Fibroblast of villous mesenchyme (primary cell): Measurements from ENCODE around the gene PMF1. TPM values are rescaled to one million over a fixed set of nuclear protein-coding genes. Genes with fewer than 3 reads are reported as not detected.

ENCODE experiments used
- DNase-seq: peaks from one replicate; pipeline ENCODE4 v3.0.0-alpha.2; 2010; ENCODE audit warnings: low read depth
- H3K4me3 ChIP-seq: 2 replicates; pipeline ENCODE4 v1.5.1; 2011; ENCODE audit warnings: low read depth, mild to moderate bottlenecking, low read length
- total RNA-seq: library from RNA; depleted of rRNA; stranded (reverse); fragments of >200 nt; gene quantifications from 2 replicates; pipeline ENCODE4 v1.2.3, GENCODE V29; 2012
- TF ChIP-seq, protein P1 (sequence below): IDR thresholded peaks from 2 replicates; pipeline ENCODE4 v1.5.1; 2012; ENCODE audit warnings: low read depth, mild to moderate bottlenecking, low read length; ENCODE audit not compliant: insufficient read depth

Gene PMF1
- total RNA-seq, 1 donor: 30.2 TPM

DNA sequence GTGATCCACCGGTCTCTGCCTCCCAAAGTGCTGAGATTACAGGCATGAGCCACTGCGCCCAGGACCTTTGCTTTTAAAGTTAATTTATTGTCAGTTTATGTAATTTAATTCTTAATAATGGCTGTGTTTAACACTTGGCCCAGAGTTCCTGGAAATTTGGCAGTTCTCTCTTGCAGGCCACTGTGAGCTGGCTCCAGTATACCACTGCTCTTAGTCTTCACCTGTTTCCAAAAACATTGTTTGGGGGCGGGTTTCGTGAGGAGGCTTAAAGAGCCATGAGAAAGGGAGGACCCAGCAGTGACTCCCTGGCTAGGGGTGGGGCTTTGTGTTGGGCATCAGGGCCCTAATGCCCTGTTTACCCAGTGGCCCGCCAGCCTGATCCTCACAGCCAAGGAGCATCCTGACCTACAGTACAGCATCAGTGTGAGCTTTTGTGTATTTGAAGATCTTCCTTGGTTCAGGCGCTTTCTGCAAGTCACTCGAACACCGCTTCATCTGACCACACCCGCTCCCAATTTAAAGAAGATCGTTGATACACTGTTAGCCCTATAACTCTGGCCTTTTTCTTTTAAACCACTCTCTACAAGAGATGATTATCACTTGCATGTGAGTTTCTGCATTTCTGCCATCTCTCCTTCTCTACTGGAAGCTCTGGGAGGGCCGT, 17.1 kb downstream of the PMF1 start:
- no peak overlapping the region for H3K4me3 ChIP-seq
- TF ChIP-seq, protein P1, sequence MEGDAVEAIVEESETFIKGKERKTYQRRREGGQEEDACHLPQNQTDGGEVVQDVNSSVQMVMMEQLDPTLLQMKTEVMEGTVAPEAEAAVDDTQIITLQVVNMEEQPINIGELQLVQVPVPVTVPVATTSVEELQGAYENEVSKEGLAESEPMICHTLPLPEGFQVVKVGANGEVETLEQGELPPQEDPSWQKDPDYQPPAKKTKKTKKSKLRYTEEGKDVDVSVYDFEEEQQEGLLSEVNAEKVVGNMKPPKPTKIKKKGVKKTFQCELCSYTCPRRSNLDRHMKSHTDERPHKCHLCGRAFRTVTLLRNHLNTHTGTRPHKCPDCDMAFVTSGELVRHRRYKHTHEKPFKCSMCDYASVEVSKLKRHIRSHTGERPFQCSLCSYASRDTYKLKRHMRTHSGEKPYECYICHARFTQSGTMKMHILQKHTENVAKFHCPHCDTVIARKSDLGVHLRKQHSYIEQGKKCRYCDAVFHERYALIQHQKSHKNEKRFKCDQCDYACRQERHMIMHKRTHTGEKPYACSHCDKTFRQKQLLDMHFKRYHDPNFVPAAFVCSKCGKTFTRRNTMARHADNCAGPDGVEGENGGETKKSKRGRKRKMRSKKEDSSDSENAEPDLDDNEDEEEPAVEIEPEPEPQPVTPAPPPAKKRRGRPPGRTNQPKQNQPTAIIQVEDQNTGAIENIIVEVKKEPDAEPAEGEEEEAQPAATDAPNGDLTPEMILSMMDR: no peak
- DNase-seq: no peak

DNA sequence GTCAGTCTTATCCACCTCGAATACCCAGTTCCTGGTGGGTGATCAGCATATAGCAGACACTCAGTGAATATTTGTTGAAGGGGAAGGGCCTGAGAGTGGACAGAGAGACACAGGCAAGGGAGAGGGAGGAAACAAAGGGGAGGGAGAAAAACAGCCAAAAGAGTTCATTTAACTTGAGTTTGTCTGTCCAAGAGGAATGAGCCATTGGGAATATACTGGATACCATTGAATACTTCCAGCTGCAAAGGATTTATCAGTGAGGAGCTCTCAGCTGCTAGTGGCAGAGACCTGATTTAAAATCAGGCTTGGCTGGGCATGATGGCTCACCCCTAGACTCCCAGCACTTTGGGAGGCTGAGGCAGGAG, 17.6 kb downstream of the PMF1 start:
- TF ChIP-seq, protein P1: no peak
- no peak for DNase-seq
- H3K4me3 ChIP-seq: no peak overlapping the region

DNA sequence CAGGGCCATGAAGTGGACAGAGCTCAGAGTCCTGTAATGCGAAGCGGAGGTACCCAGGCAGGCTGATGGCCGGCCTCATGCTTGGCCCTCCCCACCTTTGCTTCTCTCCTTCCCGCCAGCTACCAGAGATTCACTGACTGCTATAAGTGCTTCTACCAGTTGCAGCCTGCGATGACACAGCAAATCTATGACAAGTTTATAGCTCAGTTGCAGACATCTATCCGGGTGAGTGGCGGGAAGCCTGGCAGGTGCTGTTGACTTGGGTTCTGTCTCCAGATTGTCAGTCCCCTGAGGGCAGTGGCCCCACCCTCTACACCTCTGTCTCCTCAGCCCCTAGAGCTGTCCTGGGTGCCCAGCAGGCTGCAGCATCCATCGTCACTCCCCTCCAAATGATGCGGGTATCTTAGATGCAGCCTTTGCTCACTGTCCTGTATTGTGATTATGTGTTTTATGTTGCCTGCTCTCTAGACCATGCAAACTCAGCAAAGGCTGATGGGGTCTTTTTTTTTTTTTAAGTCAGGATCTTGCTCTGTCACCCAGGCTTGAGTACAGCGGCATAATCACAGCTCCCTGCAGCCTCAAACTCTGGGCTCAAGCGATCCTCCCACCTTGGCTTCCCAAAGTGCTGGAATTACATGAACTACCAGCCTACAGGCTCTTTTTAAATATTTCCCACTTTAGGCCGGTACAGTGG, 19.5 kb downstream of the PMF1 start:
- no peak for DNase-seq
- no peak overlapping the region for H3K4me3 ChIP-seq
- TF ChIP-seq, protein P1: no peak

DNA sequence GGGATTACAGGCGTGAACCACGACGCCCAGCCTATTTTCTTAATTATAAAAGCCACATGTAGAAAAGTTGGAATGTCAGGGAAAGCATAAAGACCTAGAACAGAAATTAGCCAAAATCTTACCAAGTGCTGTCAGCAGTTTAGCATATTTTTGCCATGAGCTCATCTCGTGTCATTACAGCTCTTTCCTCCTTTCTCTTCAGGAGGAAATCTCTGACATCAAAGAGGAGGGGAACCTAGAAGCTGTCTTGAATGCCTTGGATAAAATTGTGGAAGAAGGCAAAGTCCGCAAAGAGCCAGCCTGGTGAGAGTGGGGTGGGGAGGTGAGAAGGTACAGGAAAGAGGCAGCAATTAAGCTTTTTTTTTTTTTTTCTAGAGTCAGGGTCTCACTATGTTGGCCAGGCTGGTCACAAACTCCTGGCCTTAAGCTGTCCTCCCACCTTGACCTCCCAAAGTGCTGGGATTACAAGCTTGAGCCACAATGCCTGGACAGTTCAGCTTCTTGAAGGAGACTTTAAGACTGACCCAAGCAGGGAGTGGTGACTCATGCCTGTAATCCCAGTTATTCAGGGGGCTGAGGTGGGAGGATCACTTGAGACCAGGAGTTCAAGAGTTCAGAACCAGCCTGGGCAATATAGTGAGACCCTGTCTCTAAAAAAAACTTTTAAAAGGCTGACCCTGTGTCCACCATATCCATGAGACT, 20.8 kb downstream of the PMF1 start:
- TF ChIP-seq, protein P1: no peak
- no peak overlapping the region for H3K4me3 ChIP-seq
- DNase-seq: peak; percentile 81

DNA sequence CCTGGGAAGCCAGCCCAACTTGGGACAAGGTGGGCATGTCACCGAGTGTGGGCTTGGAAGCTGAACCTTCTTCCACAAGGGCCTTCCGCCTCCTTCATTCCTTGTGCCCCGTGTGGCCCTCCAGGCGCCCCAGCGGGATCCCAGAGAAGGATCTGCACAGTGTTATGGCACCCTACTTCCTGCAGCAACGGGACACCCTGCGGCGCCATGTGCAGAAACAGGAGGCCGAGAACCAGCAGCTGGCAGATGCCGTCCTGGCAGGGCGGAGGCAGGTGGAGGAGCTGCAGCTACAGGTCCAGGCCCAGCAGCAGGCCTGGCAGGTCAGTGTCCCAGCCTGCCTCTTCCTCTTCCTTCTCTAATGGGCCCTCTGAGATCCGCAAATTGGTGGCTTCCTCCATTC, 23.4 kb downstream of the PMF1 start:
- DNase-seq: no peak
- TF ChIP-seq, protein P1: no peak
- H3K4me3 ChIP-seq: no peak overlapping the region

DNA sequence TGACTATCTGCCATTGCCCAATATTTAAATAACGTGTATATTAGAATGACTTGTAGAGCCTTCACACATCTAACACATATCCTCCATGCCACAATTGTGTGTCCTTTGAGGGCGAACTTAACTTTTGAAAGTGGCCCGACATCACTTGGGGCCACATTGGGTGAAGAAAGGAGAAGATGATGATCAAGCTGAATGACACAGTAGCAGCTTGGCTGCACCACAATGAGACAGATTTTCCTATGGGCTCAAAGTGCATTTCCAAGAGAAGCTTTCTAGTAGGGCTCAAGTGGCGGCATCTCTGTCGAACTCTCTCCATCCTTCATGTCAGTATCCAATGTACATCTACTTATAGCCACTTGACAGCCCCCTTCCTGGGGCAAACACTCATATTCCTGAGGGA, 25.4 kb downstream of the PMF1 start:
- TF ChIP-seq, protein P1: no peak
- no peak overlapping the region for H3K4me3 ChIP-seq

More for the DNA sequence above, 25.4 kb downstream of the PMF1 start:
- no peak for DNase-seq
